GM19043 (cell line): ENCODE results near the gene TGM5.
"Not testable (repeated sequence)": the region's sequence is repeated elsewhere in the genome, so short reads cannot be mapped to it uniquely, and the experiment has no call there.

Source experiments
- ATAC-seq: cut with Tn5 transposase; IDR thresholded peaks from one replicate; pipeline ENCODE4 v1.9.1; 2021; ENCODE audit warnings: low read depth; ENCODE audit not compliant: unreplicated experiment

TGM5 gene

GRCh38 chr15:43218908-43219706 is 47.6 kb downstream of the TGM5 start:
- ATAC-seq, result no peak

GRCh38 chr15:43215961-43216360 is 50.8 kb downstream of the TGM5 start:
- ATAC-seq, result no peak

- no peak for ATAC-seq
Measured at GRCh38 chr15:43214592-43215295, 52.0 kb downstream of the TGM5 start.

GRCh38 chr15:43214169-43214568 is 52.6 kb downstream of the TGM5 start:
- ATAC-seq, result no peak

GRCh38 chr15:43213466-43213865 is 53.3 kb downstream of the TGM5 start:
- no peak for ATAC-seq

GRCh38 chr15:43212951-43213350 is 53.8 kb downstream of the TGM5 start:
- no peak for ATAC-seq

GRCh38 chr15:43212299-43212698 is 54.4 kb downstream of the TGM5 start:
- no peak for ATAC-seq

- ATAC-seq, result no peak
Measured at GRCh38 chr15:43211224-43211735, 55.4 kb downstream of the TGM5 start.

GRCh38 chr15:43210807-43211206 is 55.9 kb downstream of the TGM5 start:
- no peak for ATAC-seq

- no peak for ATAC-seq
Measured at GRCh38 chr15:43210172-43210745, 56.5 kb downstream of the TGM5 start.

- no peak for ATAC-seq
Measured at GRCh38 chr15:43209059-43209824, 57.5 kb downstream of the TGM5 start.

GRCh38 chr15:43208052-43209002 is 58.4 kb downstream of the TGM5 start:
- ATAC-seq, result no peak

GRCh38 chr15:43207024-43207423 is 59.7 kb downstream of the TGM5 start:
- ATAC-seq, result no peak

GRCh38 chr15:43206054-43206453 is 60.7 kb downstream of the TGM5 start:
- no peak for ATAC-seq

GRCh38 chr15:43204016-43204901 is 62.5 kb downstream of the TGM5 start:
- ATAC-seq, result no peak

GRCh38 chr15:43199945-43200488 is 66.7 kb downstream of the TGM5 start:
- no peak for ATAC-seq

- ATAC-seq, result no peak
Measured at GRCh38 chr15:43198992-43199391, 67.7 kb downstream of the TGM5 start.

- ATAC-seq, result not testable (repeated sequence)
Measured at GRCh38 chr15:43198556-43198955, 68.2 kb downstream of the TGM5 start.
